GM12873 (cell line): ENCODE data around the gene RUFY4.

Source experiments
- CTCF ChIP-seq: IDR thresholded peaks from 2 replicates; pipeline ENCODE4 v1.5.1; 2012; ENCODE audit warnings: low read depth, mild to moderate bottlenecking, moderate library complexity, low read length, control low read depth; ENCODE audit not compliant: insufficient read depth; ENCODE audit errors: missing control alignments

Gene RUFY4

DNA sequence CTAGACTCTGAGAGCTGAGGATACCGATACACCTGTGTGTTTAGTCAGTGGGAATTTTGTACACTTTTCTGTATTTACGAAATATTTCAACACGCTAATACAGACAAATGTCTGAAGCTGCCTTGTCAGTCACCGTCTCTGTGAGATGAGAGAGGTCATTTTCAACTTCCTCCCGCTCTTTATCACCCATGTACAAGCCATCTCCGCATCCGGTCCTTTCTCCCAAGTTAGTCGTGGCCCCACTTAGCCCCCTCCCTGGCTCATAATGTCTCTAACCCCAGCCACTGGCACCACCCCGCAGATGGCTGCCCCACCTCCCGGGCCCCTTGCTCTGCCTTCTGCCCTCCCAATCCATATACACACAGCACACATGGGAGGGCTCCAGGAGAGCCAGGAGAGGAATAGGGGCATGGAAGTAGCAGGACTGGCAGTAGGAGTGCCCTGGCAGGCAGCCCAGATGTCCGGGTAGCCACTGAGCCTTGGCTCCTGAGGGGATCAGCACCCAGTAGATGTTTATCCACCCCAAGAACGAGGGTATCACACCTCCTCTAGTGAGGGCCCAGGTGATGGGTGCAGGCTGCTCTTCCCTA, 2.0 kb upstream of the RUFY4 start:
- no peak for TF ChIP-seq CTCF

DNA sequence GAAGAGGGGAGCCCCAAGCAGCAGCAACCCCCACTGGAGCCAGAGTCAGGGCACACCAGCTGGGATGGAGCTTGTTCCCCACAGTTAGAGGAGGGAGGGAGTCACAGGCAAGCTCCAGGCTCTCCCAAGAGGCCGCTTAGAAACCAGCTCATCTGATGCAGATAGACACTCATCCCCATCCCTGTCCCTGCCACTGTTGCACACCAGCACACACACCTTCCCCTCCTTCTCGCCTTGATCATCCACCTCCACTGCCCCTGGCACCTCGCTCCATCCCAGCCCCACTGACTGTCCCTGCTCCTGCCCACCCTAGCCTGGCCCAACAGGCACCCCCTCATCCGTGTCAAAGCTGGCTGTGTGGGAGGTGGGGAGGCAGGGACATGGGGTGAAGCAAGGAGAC, 1.5 kb upstream of the RUFY4 start:
- TF ChIP-seq CTCF, result no peak

DNA sequence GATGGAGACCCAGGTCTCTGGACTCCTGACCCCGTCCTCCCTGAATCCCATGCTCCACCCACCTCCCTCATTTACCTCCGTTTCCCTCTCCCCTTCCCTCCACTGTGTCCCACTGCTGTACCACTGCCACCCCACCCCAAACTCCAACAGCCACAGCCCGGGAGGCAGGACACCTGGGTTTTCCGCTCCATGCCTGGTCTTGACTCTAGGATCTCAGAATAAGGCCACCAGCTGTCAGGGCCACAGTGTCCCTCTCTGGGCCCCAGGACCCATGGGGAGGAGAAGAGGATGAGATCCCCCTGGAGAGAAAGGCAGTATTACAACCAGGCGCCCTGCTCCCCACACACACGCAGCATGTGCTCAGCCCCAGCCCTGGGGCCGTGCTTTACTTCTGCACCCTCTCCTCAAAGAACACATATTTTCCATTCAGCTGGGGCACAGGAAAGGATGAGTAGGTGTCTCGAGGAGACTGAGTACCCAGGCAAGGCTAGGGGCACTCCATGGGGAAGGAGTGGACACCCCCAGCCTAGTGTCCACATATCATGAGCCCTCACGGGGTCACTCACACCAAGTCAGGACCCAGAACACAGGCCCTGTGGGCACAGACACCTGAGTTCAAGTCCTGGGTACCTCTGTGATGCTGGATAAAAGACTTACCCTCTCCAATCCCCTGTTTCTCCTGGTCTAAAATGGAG, 700 bp downstream of the RUFY4 start:
- no peak for TF ChIP-seq CTCF

DNA sequence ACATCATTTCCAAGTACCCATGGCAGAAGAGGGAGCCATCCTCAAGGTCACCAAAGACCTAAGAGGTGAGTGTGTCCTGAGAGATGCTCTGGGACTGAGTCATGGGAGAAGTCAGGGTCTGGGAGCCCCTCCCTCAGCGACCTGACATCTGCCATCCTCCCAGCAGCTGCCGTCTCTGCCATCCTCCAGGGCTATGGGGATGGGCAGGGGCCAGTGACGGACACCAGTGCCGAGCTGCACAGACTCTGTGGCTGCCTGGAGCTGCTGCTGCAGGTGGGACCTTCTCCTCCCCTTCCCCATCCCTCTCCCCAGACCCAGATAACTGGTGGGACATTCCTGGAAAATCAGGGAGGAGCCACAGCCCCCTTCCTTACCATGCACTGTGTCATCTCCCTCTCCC, 1.5 kb downstream of the RUFY4 start:
- TF ChIP-seq CTCF, result no peak

DNA sequence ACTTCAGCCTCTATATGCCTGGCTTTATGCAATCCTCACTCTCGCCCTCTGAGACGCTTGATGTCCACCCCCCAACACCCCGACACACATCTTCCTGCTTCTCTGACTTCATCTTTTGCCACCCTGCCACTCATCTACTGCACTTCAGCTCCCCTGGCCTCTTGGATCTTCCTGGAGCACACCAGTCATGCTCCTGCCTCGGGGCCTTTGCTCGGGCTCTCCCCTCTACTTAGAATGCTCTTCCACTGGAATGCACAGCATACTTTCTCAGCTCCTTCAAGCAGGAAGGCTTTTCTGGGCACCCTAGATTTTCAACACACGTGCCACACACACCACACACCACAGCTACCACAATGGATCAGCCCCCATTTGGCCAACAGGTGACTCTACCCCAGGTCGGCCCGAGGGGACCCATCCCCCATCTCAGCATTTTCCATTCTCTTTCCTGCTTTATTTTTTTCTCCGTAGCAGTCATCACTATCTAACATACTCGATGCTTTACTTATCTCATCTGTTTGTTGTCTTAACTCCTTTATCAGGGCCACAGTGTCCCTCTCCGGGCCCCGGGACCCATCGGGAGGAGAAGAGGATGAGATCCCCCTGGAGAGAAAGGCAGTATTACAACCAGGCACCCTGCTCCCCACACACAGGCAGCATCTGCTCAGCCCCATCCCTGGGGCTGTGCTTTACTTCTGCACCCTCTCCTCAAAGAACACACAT, 2.3 kb downstream of the RUFY4 start:
- no peak for TF ChIP-seq CTCF

DNA sequence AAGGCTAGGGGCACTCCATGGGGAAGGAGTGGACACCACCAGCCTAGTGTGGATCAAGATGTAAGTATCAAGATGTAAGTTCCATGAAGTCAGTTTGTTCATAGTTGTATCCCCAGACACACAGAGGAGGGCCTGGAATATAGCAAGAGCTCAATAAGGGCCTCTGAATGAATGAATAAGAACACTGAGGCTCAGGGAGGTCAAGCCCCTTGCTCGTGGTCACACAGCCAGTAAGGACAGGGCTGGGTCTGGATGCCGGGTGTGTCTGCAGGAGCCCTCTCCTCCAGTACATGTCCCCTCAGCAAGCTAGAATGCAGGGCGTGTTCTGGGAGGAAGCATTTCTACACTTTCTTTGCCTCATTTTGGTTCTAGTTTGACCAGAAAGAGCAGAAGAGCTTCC, 2.9 kb downstream of the RUFY4 start:
- TF ChIP-seq CTCF, result no peak

DNA sequence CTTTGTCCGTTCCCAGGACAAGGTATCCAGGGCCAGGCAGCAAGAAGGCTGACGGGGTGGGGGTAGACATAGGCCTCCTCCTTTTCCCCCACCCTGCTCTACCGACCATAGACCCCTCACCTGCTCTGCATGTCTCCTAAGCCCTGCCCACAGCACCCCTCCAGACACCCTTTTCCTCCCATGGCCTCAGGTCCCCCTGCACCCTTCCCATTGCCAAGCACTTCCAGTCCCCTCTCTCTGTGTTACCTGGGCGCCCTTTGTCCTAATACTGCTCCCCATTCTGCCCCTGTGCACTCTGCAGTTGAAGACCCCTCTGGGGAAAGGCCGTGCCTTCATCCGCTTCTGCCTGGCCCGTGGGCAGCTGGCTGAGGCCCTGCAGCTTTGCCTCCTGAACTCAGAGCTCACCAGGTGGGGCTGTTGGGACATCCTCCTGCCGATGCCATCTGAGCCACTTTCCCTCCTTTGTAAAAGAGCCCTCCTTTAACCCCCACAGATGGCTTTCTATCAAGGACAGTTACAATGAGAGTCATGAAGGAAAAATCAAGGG, 3.5 kb downstream of the RUFY4 start:
- TF ChIP-seq CTCF, result no peak
